Sigmoid colon (tissue), 7 donors: ENCODE results near the gene APBA3. TPM values are rescaled to one million over a fixed set of nuclear protein-coding genes. Genes with fewer than 3 reads are reported as not detected.

Source experiments
- DNase-seq: peaks from one replicate; pipeline ENCODE4 v3.0.0-alpha.2; 2019
- H3K27ac ChIP-seq, 4 donors: fragments of 200-600 bp; sonication (generic); one replicate each; pipeline ENCODE4 v1.5.1; 2016 to 2019; ENCODE audit warnings: mild to moderate bottlenecking in 1 of 4
- H3K27me3 ChIP-seq, 3 donors: fragments of 200-600 bp; sonication (generic); one replicate each; pipeline ENCODE4 v1.5.1; 2019; ENCODE audit warnings: mild to moderate bottlenecking in 1 of 3
- H3K36me3 ChIP-seq, 4 donors: fragments of 200-600 bp; sonication (generic); one replicate each; pipeline ENCODE4 v1.5.1; 2016 to 2019
- H3K4me1 ChIP-seq, 4 donors: fragments of 200-600 bp; sonication (generic); one replicate each; pipeline ENCODE4 v1.5.1; 2017 to 2019
- H3K4me3 ChIP-seq, 4 donors: fragments of 200-600 bp; sonication (generic); one replicate each; pipeline ENCODE4 v1.5.1; 2017 to 2019; ENCODE audit warnings: mild to moderate bottlenecking in 2 of 4, moderate library complexity in 1 of 4
- H3K9me3 ChIP-seq, 4 donors: fragments of 200-600 bp in 3 of 4; sonication (generic) in 3 of 4; one replicate each; pipeline versions ENCODE4 v1.5.1 to v1.6.1; 2013 to 2019
- EP300 ChIP-seq, 4 donors: sonication (generic); formaldehyde crosslinking; IDR thresholded peaks; one replicate each; pipeline ENCODE4 v1.6.1; 2017; ENCODE audit warnings: antibody characterized with exemption in 4 of 4
- POLR2A ChIP-seq, 2 donors: fragments of 450-650 bp; IDR thresholded peaks; one replicate each; pipeline ENCODE4 v1.6.1; 2016; ENCODE audit warnings: antibody characterized with exemption in 2 of 2, mild to moderate bottlenecking in 2 of 2, moderate library complexity in 2 of 2
- POLR2AphosphoS5 ChIP-seq, 4 donors: sonication (generic); formaldehyde crosslinking; IDR thresholded peaks; one replicate each; pipeline ENCODE4 v1.6.1; 2017; ENCODE audit warnings: antibody characterized with exemption in 4 of 4
- WGBS, 2 donors: extraction: QIAGEN DNeasy Blood & Tissue Kit; methylation state at CpG; one replicate each; pipeline ENCODE4 v1.1.7; 2013; 5-methylcytosine and 5-hydroxymethylcytosine counted together
- intact Hi-C: fragments of 100-400 bp; cut with DNase I; formaldehyde crosslinking; loops from one replicate; pipeline ENCODE4 v1.15.1; 2023
- polyA plus RNA-seq, 3 donors: library from polyadenylated mRNA; stranded (reverse); fragments of 200-250 nt; gene quantifications; one replicate each; pipeline ENCODE4 v1.2.3, GENCODE V29; 2013
- total RNA-seq, 4 donors: library from RNA; depleted of rRNA; stranded (reverse); fragments of >200 nt; gene quantifications; one replicate each; pipeline ENCODE4 v1.1.0, GENCODE V29; 2016
- TF ChIP-seq, protein P1 (sequence below), 4 experiments: fragments of 450-650 bp in 3 of 4; fragments of 200-600 bp in 1 of 4; IDR thresholded peaks; one replicate each; pipeline ENCODE4 v1.5.1; 2016 to 2019; ENCODE audit warnings: antibody characterized with exemption in 4 of 4, mild to moderate bottlenecking in 3 of 4, moderate library complexity in 2 of 4
- donor health status: healthy with polysubstance abuse.
- donor health status: Bipolar disorder and iron deficiency.
- donor health status: healthy.

Gene APBA3
- total and polyA plus RNA-seq, 7 donors: 12.0 to 42.9 (median 17.8) TPM

DNA sequence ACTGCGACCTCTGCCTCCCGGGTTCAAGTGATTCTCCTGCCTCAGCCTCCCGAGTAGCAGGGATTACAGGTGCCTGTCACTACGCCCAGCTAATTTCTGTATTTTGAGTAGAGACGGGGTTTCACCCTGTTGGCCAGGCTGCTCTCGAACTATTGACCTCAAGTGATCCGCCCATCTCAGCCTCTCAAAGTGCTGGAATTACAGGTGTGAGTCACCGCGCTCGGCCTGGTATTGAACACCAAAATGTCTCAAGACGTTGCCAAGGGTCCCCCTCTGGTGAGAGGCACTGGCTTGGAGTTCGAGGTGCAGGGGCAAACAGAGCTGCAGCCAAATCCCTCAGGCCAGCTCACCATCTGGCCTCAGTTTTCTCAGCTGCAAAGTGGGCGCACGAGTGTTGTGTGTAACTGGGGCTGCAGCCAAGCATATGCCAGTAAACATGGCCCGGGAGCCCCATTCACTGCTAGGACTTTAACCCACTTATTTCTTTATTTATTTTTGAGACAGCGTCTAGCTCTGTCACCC, 45.3 kb downstream of the APBA3 start:
- no peaks in the 10 kb centered on the region for H3K9me3 ChIP-seq

DNA sequence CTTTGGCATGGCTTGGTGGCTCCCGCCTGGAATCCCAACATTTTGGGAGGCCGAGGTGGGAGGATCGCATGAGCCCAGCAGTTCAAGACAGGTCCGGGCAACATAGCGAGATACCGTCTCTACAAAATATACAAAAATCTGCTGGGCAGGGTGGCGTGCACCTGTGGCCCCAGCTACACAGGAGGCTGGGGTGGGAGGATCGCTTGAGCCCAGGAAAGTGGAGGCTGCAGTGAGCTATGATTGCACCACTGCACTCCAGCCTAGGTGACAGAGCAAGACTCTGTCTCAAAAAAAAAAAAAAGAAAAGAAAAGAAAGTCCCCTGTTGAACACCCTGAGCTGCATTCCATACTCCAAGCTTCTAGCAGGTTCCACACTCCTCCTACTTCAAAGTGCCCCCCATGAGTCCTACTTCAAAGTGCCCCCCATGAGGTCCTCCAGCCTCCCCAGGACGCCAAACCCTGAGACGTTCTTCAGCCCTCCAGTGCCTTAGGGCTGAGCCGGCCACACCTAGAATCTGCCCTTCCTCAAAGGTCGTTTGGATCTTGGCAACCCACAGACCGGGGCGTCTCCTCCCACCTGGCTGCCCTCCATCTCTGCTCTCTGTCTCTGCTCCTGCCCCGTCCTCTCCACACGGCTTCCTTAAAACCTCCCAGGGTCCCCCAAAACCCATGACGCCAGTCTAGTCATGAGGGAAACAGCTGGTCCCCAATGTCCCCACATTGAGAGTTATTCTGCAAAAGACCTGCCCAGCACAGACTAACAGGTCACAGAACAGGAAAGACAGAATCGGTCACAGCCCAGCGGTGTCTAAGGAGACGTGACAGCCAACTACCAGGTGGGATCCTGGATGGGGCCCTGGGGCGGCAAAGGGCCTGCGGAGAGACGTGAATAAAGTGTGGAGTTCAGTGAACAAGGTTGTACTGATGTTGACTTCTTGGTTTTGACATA, 48.6 kb downstream of the APBA3 start:
- H3K4me1 ChIP-seq: peaks cover 0 to 14% (median 3%) of the 10 kb centered on the region in 4 donors
- 22 to 41% methylated on average over 23 of the region's 23 CpGs for WGBS, 2 donors
- no peak overlapping the region for H3K4me3 ChIP-seq
- H3K27me3 ChIP-seq: no peaks in the 10 kb centered on the region
- H3K27ac ChIP-seq: no peak overlapping the region
- intact Hi-C loops: no loop called here
- no peak for DNase-seq
- no peaks in the 10 kb centered on the region for H3K36me3 ChIP-seq
- no peaks in the 10 kb centered on the region for H3K9me3 ChIP-seq
- TF ChIP-seq EP300 (IDR thresholded peaks at IDR 0.05): no peak

More for the DNA sequence above, 45.3 kb downstream of the APBA3 start:
- peaks cover 13 to 27% (median 16%) of the 10 kb centered on the region in 3 donors for H3K27me3 ChIP-seq
- no peak for DNase-seq
- TF ChIP-seq POLR2A (IDR thresholded peaks at IDR 0.05) (no peak), EP300 (IDR thresholded peaks at IDR 0.05) (no peak), POLR2AphosphoS5 (IDR thresholded peaks at IDR 0.05) (no peak)
- TF ChIP-seq, protein P1, sequence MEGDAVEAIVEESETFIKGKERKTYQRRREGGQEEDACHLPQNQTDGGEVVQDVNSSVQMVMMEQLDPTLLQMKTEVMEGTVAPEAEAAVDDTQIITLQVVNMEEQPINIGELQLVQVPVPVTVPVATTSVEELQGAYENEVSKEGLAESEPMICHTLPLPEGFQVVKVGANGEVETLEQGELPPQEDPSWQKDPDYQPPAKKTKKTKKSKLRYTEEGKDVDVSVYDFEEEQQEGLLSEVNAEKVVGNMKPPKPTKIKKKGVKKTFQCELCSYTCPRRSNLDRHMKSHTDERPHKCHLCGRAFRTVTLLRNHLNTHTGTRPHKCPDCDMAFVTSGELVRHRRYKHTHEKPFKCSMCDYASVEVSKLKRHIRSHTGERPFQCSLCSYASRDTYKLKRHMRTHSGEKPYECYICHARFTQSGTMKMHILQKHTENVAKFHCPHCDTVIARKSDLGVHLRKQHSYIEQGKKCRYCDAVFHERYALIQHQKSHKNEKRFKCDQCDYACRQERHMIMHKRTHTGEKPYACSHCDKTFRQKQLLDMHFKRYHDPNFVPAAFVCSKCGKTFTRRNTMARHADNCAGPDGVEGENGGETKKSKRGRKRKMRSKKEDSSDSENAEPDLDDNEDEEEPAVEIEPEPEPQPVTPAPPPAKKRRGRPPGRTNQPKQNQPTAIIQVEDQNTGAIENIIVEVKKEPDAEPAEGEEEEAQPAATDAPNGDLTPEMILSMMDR (IDR thresholded peaks at IDR 0.05): no peak
- 55 to 82% methylated on average over 16 of the region's 16 CpGs for WGBS, 2 donors
- H3K27ac ChIP-seq: no peak overlapping the region
- H3K4me3 ChIP-seq: no peak overlapping the region
- intact Hi-C loops: no loop called here
- no peaks in the 10 kb centered on the region for H3K36me3 ChIP-seq
- peaks cover 0 to 15% (median 6%) of the 10 kb centered on the region in 4 donors for H3K4me1 ChIP-seq

DNA sequence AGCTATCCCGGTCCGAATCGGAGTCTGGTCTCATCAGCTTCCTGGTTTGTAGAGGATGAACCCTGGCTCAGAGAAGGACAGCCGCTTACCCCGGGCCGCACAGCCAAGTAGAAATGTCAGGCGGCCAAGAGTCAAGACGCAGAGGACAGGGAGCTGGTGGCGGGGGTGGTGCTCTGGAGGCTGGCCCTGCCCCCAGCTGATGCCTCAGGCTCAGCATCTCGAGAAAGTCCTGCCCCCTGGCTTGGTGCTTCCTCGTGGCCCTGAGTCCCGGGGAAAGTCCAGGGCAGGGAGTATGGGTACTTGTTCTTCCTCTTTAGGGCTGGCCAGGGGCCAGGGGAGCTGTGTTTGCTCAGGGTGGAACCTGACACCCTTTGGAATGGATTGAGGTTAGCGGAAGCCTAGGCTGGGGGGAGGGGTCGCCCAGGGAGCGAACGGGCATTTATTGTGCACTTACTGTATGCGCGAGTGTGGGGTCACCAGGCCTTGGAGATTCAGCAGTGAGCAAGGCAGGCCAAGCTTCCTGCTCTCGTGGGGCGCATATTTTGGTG, 51.2 kb downstream of the APBA3 start:
- Histone ChIP-seq H3K27ac (no peak overlapping the region), H3K9me3 (no peaks in the 10 kb centered on the region), H3K27me3 (peaks cover 0 to 3% (median 0%) of the 10 kb centered on the region in 3 donors), H3K36me3 (no peaks in the 10 kb centered on the region), H3K4me3 (no peak overlapping the region), H3K4me1 (peaks cover 0 to 14% (median 3%) of the 10 kb centered on the region in 4 donors)
- intact Hi-C loops: no loop called here
- WGBS, 2 donors: 9 to 37% methylated on average over 20 of the region's 20 CpGs
- TF ChIP-seq POLR2A (IDR thresholded peaks at IDR 0.05): no peak
- peak; percentile 8 to 71 (median 62) for TF ChIP-seq POLR2AphosphoS5 (IDR thresholded peaks at IDR 0.05)
- peak in 1 of 4 donors; percentile 58 for TF ChIP-seq EP300 (IDR thresholded peaks at IDR 0.05)
- TF ChIP-seq, protein P1 (IDR thresholded peaks at IDR 0.05): no peak
- peak; percentile 91 for DNase-seq

DNA sequence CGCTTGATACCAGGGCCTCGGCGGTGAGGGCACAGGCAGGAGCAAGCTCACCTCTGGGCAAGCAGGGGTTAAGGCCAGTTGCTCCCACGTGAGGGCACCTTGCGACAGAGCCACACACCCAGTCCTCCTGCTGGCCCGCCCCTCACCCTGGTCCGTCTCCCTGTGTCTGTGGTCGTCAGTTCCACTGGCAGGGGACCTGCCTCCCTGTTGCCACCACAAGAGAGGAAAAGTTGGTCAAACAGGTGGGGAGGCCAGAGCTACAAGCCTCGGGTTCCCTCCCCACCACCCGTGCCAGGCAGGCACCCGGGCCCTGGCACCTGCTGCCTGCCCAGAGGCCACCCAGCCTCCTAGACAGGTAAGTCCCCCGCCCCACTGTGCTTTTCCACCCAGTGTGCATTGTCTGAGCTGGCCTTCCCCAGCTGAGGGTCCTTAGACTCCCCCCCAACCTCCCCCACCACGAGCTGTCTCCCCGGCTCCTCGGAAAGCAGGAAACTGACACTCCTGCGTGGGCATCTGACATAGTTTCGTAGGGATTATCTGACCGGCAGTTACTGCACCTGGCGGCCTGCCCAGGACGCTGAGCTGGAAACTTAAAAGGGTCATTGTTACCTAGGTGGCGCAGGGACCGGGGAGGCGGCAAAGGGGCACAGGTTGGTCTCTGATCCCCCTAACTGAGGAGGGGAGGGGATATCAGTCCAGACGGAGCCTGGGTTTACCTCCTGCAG, 53.1 kb downstream of the APBA3 start, which contains the start of gene TJP3:
TJP3 (plus strand) TSS at position 178 of the 725 bp plus-strand sequence. CDS start 20,049 bp downstream, outside the sequence.
- Histone ChIP-seq H3K9me3 (no peaks in the 10 kb centered on the region), H3K4me1 (peaks cover 0 to 13% (median 3%) of the 10 kb centered on the region in 4 donors), H3K36me3 (no peaks in the 10 kb centered on the region), H3K4me3 (peak within 1 kb of the TSS in 1 of 4 donors; percentile 11), H3K27ac (peak within 1 kb of the TSS in 1 of 4 donors; percentile 47), H3K27me3 (peaks cover 0 to 3% (median 0%) of the 10 kb centered on the region in 3 donors)
- 5 to 28% methylated on average over 24 of the region's 24 CpGs for WGBS, 2 donors
- intact Hi-C loops: no loop called here
- no peak for DNase-seq
- TF ChIP-seq, protein P1 (IDR thresholded peaks at IDR 0.05): no peak
- TF ChIP-seq POLR2AphosphoS5 (IDR thresholded peaks at IDR 0.05): peak in 1 of 4 donors; percentile 45
- peak in 1 of 2 donors; percentile 68 for TF ChIP-seq POLR2A (IDR thresholded peaks at IDR 0.05)
